Caki2 (cell line): Measurements from ENCODE around the gene NDRG3. TPM values are rescaled to one million over a fixed set of nuclear protein-coding genes. Genes with fewer than 3 reads are reported as not detected.
"Not testable (repeated sequence)": the region's sequence is repeated elsewhere in the genome, so short reads cannot be mapped to it uniquely, and the experiment has no call there.

Experiments
- DNase-seq: peaks from one replicate; pipeline ENCODE4 v3.0.0-alpha.2; 2015; ENCODE audit warnings: low read depth
- in situ Hi-C: cut with HindIII; loops from 2 replicates; pipeline ENCODE4 v1.10.0; 2016; ENCODE audit warnings: low sequenced_read_pairs, low pct_unique_long_range_greater_than_20kb, mixed read lengths
- total RNA-seq: library from RNA; depleted of rRNA; stranded (reverse); fragments of >200 nt; shearing (Covaris generic); gene quantifications from 2 replicates; pipeline ENCODE4 v1.2.3, GENCODE V29; 2014; ENCODE audit warnings: low replicate concordance

The NDRG3 gene
- total RNA-seq, 1 experiment from 2014 or later, result 23.5 TPM

GRCh38 chr20:36629719-36630681 lies 115.9 kb downstream of the NDRG3 start:
- no peak for DNase-seq
- in situ Hi-C loops, result no loop called here

GRCh38 chr20:36628076-36628475 lies 117.8 kb downstream of the NDRG3 start:
- in situ Hi-C loops, result no loop called here
- no peak for DNase-seq

GRCh38 chr20:36624944-36625324 lies 121.0 kb downstream of the NDRG3 start:
- in situ Hi-C loops, result no loop called here
- DNase-seq, result no peak

GRCh38 chr20:36624068-36624943 lies 121.6 kb downstream of the NDRG3 start:
- in situ Hi-C loops, result no loop called here

GRCh38 chr20:36623444-36623843 lies 122.4 kb downstream of the NDRG3 start:
- in situ Hi-C loops, result no loop called here
- no peak for DNase-seq

More at GRCh38 chr20:36624068-36624943, 121.6 kb downstream of the NDRG3 start:
- DNase-seq, result no peak

GRCh38 chr20:36620917-36621316 lies 125.0 kb downstream of the NDRG3 start:
- in situ Hi-C loops, result no loop called here
- DNase-seq, result no peak

GRCh38 chr20:36614781-36615557 lies 130.9 kb downstream of the NDRG3 start:
- DNase-seq, result no peak
- in situ Hi-C loops, result no loop called here

- in situ Hi-C loops, result no loop called here
- DNase-seq, result no peak
Measured at GRCh38 chr20:36613974-36614373, 131.9 kb downstream of the NDRG3 start.

GRCh38 chr20:36611625-36612024 lies 134.3 kb downstream of the NDRG3 start:
- no peak for DNase-seq

GRCh38 chr20:36608388-36608728 lies 137.5 kb downstream of the NDRG3 start:
- peak; percentile 33 for DNase-seq
- in situ Hi-C loops, result not testable (repeated sequence)

More at GRCh38 chr20:36611625-36612024, 134.3 kb downstream of the NDRG3 start:
- in situ Hi-C loops, result no loop called here

GRCh38 chr20:36607586-36608387 lies 138.1 kb downstream of the NDRG3 start:
- peak; percentile 54 for DNase-seq
- in situ Hi-C loops, result no loop called here

GRCh38 chr20:36606158-36607066 lies 139.5 kb downstream of the NDRG3 start:
- in situ Hi-C loops, result no loop called here
- peak; percentile 53 for DNase-seq

- DNase-seq, result peak; percentile 100
- in situ Hi-C loops, result no loop called here
Measured at GRCh38 chr20:36605399-36606157, 140.3 kb downstream of the NDRG3 start, which contains the start of gene RAB5IF. TSS of gene RAB5IF (plus strand) at chr20:36605779. CDS start at chr20:36605952, 173 bp downstream.

GRCh38 chr20:36604952-36605398 lies 140.9 kb downstream of the NDRG3 start:
- DNase-seq, result no peak
- in situ Hi-C loops, result no loop called here
